ENCODE data around the gene EGFLAM.
A peak's percentile ranks its signal among the peaks of the same experiment; 100 is the strongest.

Gene EGFLAM

GRCh38 chr5:38467353-38468040 is 209.1 kb downstream of the EGFLAM start:
- DNase-seq = peak in 40 of 56 donors; percentile 21 to 83 (median 40)

- no peak for DNase-seq
These were observed 209.9 kb downstream of the EGFLAM start for GRCh38 chr5:38468202-38468673.

- peak in 33 of 56 donors; percentile 13 to 69 (median 42) for DNase-seq
These were observed 210.8 kb downstream of the EGFLAM start for GRCh38 chr5:38468978-38469706.

- DNase-seq = no peak
These were observed 211.4 kb downstream of the EGFLAM start for GRCh38 chr5:38469707-38470267.

- DNase-seq = no peak
These were observed 213.3 kb downstream of the EGFLAM start for GRCh38 chr5:38471709-38472108.

- DNase-seq = no peak
These were observed 214.2 kb downstream of the EGFLAM start for GRCh38 chr5:38472541-38472940.

GRCh38 chr5:38473008-38473407 is 214.6 kb downstream of the EGFLAM start:
- no peak for DNase-seq

GRCh38 chr5:38478166-38478565 is 219.8 kb downstream of the EGFLAM start:
- DNase-seq = no peak

- no peak for DNase-seq
These were observed 220.5 kb downstream of the EGFLAM start for GRCh38 chr5:38478878-38479277.

GRCh38 chr5:38479315-38479904 is 221.1 kb downstream of the EGFLAM start:
- DNase-seq = no peak

GRCh38 chr5:38483805-38484398 is 225.5 kb downstream of the EGFLAM start:
- DNase-seq = no peak

- no peak for DNase-seq
These were observed 235.8 kb downstream of the EGFLAM start for GRCh38 chr5:38494175-38494574.

- no peak for DNase-seq
These were observed 236.4 kb downstream of the EGFLAM start for GRCh38 chr5:38494763-38495162.

- peak in 2 of 56 donors; percentile 7 to 14 for DNase-seq
These were observed 239.6 kb downstream of the EGFLAM start for GRCh38 chr5:38497946-38498345.

- DNase-seq = no peak
These were observed 242.4 kb downstream of the EGFLAM start for GRCh38 chr5:38500573-38501260.

- DNase-seq = no peak
These were observed 247.9 kb downstream of the EGFLAM start for GRCh38 chr5:38506302-38506701.

GRCh38 chr5:38509185-38509584 is 250.8 kb downstream of the EGFLAM start:
- no peak for DNase-seq

All from nucleus accumbens (tissue), 56 donors.